Measurements from ENCODE around the gene FADS2.

DNA sequence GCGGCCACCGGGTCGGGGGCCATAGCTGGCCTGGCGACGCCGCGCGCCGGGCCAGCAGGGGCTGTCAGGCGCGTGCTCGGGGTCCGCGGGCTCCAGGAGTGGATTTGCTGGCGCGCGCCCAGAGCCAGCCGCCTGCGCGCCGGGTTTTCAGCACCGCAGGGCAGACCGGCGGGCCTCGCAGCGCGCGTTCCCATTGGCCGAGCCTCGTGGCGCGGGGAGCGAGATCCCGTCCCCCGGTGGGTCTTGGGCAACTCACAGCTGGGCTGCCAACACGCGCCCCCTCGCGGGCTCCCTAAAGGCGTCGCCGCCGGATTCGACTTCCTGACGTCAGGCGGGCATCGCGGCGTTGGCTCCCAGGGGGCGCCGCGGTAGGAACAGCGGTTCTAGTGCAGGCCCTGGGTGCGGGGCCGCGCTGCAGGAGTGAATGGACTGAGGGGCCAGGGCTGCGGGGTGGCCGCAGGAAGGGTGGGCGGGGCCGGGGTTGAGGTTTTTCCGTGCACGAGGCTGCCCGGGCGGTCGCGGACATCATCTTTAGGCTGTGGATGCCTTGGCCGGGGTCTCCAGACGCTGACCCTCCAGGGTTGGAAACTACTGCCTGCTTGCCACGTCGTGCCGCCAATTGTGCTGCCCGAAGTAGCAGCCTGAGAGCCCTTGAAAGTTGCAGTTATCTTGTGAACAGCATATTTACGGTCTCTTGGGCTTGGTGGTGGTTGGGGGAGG, 11.2 kb upstream of the FADS2 start, which contains the start of gene FADS1:
- TF ChIP-seq, protein P1, sequence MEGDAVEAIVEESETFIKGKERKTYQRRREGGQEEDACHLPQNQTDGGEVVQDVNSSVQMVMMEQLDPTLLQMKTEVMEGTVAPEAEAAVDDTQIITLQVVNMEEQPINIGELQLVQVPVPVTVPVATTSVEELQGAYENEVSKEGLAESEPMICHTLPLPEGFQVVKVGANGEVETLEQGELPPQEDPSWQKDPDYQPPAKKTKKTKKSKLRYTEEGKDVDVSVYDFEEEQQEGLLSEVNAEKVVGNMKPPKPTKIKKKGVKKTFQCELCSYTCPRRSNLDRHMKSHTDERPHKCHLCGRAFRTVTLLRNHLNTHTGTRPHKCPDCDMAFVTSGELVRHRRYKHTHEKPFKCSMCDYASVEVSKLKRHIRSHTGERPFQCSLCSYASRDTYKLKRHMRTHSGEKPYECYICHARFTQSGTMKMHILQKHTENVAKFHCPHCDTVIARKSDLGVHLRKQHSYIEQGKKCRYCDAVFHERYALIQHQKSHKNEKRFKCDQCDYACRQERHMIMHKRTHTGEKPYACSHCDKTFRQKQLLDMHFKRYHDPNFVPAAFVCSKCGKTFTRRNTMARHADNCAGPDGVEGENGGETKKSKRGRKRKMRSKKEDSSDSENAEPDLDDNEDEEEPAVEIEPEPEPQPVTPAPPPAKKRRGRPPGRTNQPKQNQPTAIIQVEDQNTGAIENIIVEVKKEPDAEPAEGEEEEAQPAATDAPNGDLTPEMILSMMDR (IDR thresholded peaks at IDR 0.05; ENCODE audit: poor library complexity) = peak; percentile 73
- TF ChIP-seq EZH2 (IDR thresholded peaks at IDR 0.05; ENCODE audit: borderline replicate concordance) = no peak
